A549 (cell line): ENCODE measurements around the gene IL33. TPM values are rescaled to one million over a fixed set of nuclear protein-coding genes. Genes with fewer than 3 reads are reported as not detected.

Experiments used
- ATAC-seq, 2 experiments: fragments of 200-7000 bp in 1 of 2; fragments of >200 bp in 1 of 2; cut with Nextera tagmentation in 1 of 2; cut with Tn5 transposase in 1 of 2; 3 replicates each; pipeline versions ENCODE4 v1.8.0 to v1.9.1; 2018 to 2020; ENCODE audit warnings: mild to moderate bottlenecking in 1 of 2, moderate library complexity in 1 of 2
- CTCF ChIA-PET: fragments of 300-600 bp; sonication (Branson Sonifier 250); formaldehyde crosslinking; extraction: SDS; loops from one replicate; lab custom pipeline; 2021; ENCODE audit warnings: antibody characterized with exemption, inconsistent platforms; lab: Yijun Ruan, JAX
- POLR2A ChIA-PET: fragments of 350-600 bp; formaldehyde crosslinking; extraction: SDS; loops from one replicate; lab custom pipeline; 2021; ENCODE audit warnings: antibody characterized with exemption, inconsistent platforms; lab: Yijun Ruan, JAX
- DNase-seq, 2 experiments: peaks; one replicate each; pipeline versions ENCODE4 v3.0.0 to v3.0.0-alpha.2; 2011 to 2016; ENCODE audit warnings: low read depth in 1 of 2, low spot score in 1 of 2
- FAIRE-seq: peaks from 2 replicates; lab custom pipeline; 2011; peaks lifted over from hg19 to GRCh38; lab: Jason Lieb, UNC
- H3K27ac ChIP-seq, 2 experiments: fragments of >200 bp; sonication (Bioruptor Twin); formaldehyde crosslinking; 3 replicates each; pipeline ENCODE4 v1.5.1; 2016 to 2017
- H3K4me1 ChIP-seq: fragments of >200 bp; sonication (Bioruptor Twin); formaldehyde crosslinking; 3 replicates; pipeline ENCODE4 v1.6.1; 2016
- H3K4me2 ChIP-seq: fragments of >200 bp; sonication (Bioruptor Twin); formaldehyde crosslinking; 3 replicates; pipeline ENCODE4 v1.6.1; 2016
- H3K4me3 ChIP-seq: fragments of >200 bp; sonication (Bioruptor Twin); formaldehyde crosslinking; 3 replicates; pipeline ENCODE4 v1.5.1; 2016
- H3K9me3 ChIP-seq: fragments of >200 bp; sonication (Bioruptor Twin); formaldehyde crosslinking; 3 replicates; pipeline ENCODE4 v1.6.1; 2016
- CEBPB ChIP-seq, 2 experiments: fragments of >200 bp in 1 of 2; sonication (Bioruptor Twin) in 1 of 2; formaldehyde crosslinking in 1 of 2; IDR thresholded peaks; 2 replicates each; pipeline ENCODE4 v1.6.1; 2012 to 2016
- CHD4 ChIP-seq: fragments of 200-600 bp; sonication (generic); IDR thresholded peaks from 2 replicates; pipeline ENCODE4 v1.6.1; 2016; ENCODE audit warnings: antibody characterized with exemption, mild to moderate bottlenecking, borderline replicate concordance
- FOSL2 ChIP-seq, 2 experiments: fragments of 450-650 bp in 1 of 2; fragments of >200 bp in 1 of 2; sonication (Bioruptor Twin) in 1 of 2; formaldehyde crosslinking; IDR thresholded peaks; 2 replicates each; pipeline versions ENCODE4 v1.5.0 to v1.6.1; 2016 to 2020; ENCODE audit warnings: mild to moderate bottlenecking in 1 of 2, moderate library complexity in 1 of 2
- HDAC2 ChIP-seq: fragments of 200-600 bp; sonication (generic); IDR thresholded peaks from 2 replicates; pipeline ENCODE4 v1.6.1; 2016
- HES2 ChIP-seq: fragments of >200 bp; sonication (Bioruptor Twin); formaldehyde crosslinking; IDR thresholded peaks from 2 replicates; pipeline ENCODE4 v1.6.1; 2016
- HEYL ChIP-seq: fragments of 250-450 bp; sonication (Bioruptor Pico); IDR thresholded peaks from 2 replicates; pipeline ENCODE4 v1.8.0; 2021; ENCODE audit warnings: mild to moderate bottlenecking, moderate library complexity
- HMGXB4 ChIP-seq: fragments of 250-450 bp; sonication (Bioruptor Pico); IDR thresholded peaks from 2 replicates; pipeline ENCODE4 v1.5.0; 2021; ENCODE audit warnings: mild to moderate bottlenecking, moderate library complexity, borderline replicate concordance
- HOXB5 ChIP-seq: fragments of 250-450 bp; sonication (Bioruptor Pico); IDR thresholded peaks from 2 replicates; pipeline ENCODE4 v1.5.0; 2020; ENCODE audit warnings: mild to moderate bottlenecking, moderate library complexity
- JUNB ChIP-seq: fragments of >200 bp; sonication (Bioruptor Twin); formaldehyde crosslinking; IDR thresholded peaks from 2 replicates; pipeline ENCODE4 v1.6.1; 2016
- KDM1A ChIP-seq: fragments of 200-600 bp; sonication (generic); IDR thresholded peaks from 2 replicates; pipeline ENCODE4 v1.6.1; 2016; ENCODE audit warnings: low read depth, mild to moderate bottlenecking
- KDM5A ChIP-seq: fragments of 200-600 bp; sonication (generic); IDR thresholded peaks from 2 replicates; pipeline ENCODE4 v1.6.1; 2016; ENCODE audit warnings: antibody characterized with exemption, mild to moderate bottlenecking
- MAX ChIP-seq: IDR thresholded peaks from 2 replicates; pipeline ENCODE4 v1.6.1; 2012
- NFE2L2 ChIP-seq: fragments of 150-350 bp; conservative IDR thresholded peaks from 2 replicates; pipeline ENCODE4 v1.6.1; 2014; ENCODE audit warnings: low read length
- POLR2A ChIP-seq: IDR thresholded peaks from 2 replicates; pipeline ENCODE4 v1.6.1; 2012; ENCODE audit warnings: mild to moderate bottlenecking, low read length
- RAD21 ChIP-seq, 2 experiments: fragments of >200 bp in 1 of 2; sonication (Bioruptor Twin) in 1 of 2; formaldehyde crosslinking in 1 of 2; IDR thresholded peaks in 1 of 2; conservative IDR thresholded peaks in 1 of 2; 2 replicates in 1 of 2; 3 replicates in 1 of 2; pipeline ENCODE4 v1.6.1; 2012 to 2018; ENCODE audit warnings: inconsistent platforms in 1 of 2
- RNF2 ChIP-seq: fragments of 200-600 bp; sonication (generic); IDR thresholded peaks from 2 replicates; pipeline ENCODE4 v1.6.1; 2016; ENCODE audit warnings: low read depth, mild to moderate bottlenecking, antibody characterized with exemption, moderate library complexity, borderline replicate concordance
- SMC3 ChIP-seq: fragments of >200 bp; sonication (Bioruptor Twin); formaldehyde crosslinking; IDR thresholded peaks from 3 replicates; pipeline ENCODE4 v1.6.1; 2018; ENCODE audit warnings: inconsistent platforms
- TP53 ChIP-seq: fragments of 250-450 bp; sonication (Bioruptor Pico); IDR thresholded peaks from 2 replicates; pipeline ENCODE4 v1.5.0; 2021; ENCODE audit warnings: mild to moderate bottlenecking, moderate library complexity
- USF2 ChIP-seq: fragments of 450-650 bp; IDR thresholded peaks from 2 replicates; pipeline ENCODE4 v1.6.1; 2014; ENCODE audit warnings: antibody characterized with exemption
- ZSCAN20 ChIP-seq: fragments of 250-450 bp; sonication (Bioruptor Pico); IDR thresholded peaks from 2 replicates; pipeline ENCODE4 v1.8.0; 2022; ENCODE audit warnings: mild to moderate bottlenecking, moderate library complexity
- WGBS: methylation state at CpG from one replicate; pipeline ENCODE4 v1.1.6; 2017; ENCODE audit errors: missing lambda C conversion rate; 5-methylcytosine and 5-hydroxymethylcytosine counted together
- polyA plus RNA-seq, 4 experiments: library from polyadenylated mRNA; depleted of rRNA in 3 of 4; stranded (reverse); fragments of >200 nt; fragmentation: RNase III in 1 of 4; extraction: RNeasy Plus Mini Kit Qiagen cat#74134 plus additional on column Dnase treatment in 1 of 4; gene quantifications; 2 replicates in 3 of 4; 3 replicates in 1 of 4; pipeline ENCODE4 v1.2.3, GENCODE V29; 2011 to 2017
- TF ChIP-seq, protein P1 (sequence below): fragments of 250-450 bp; sonication (Bioruptor Pico); IDR thresholded peaks from 2 replicates; pipeline ENCODE4 v1.5.0; 2020; ENCODE audit warnings: low read depth, mild to moderate bottlenecking, moderate library complexity

IL33 gene
- polyA plus RNA-seq, 2 of the 4 experiments (the other 2 are of a cell fraction): 0.31 to 0.72 TPM

DNA sequence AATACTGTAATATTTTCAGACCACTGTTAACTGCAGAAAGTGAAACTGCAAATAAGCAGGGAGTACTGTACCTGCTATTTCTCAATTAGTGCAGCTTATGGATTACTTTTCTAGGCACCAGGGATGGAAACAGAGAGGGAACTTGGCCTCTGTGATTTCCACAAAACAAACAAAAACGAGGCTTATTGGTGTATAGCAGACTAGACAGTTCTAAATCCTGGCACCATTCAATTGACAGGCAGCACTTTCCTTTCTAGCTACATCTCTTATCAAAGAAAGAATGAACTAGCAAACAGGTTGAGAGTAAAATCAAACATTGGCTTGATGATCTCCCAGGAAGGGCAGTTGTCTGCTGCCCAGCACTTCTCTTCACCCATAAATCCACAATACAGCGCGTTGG is 16.0 kb upstream of the IL33 start:
- TF ChIP-seq HMGXB4 (CRISPR knock-in tag): no peak
- no peak for TF ChIP-seq HDAC2

GRCh38 chr9:6200761-6201160 is 14.8 kb upstream of the IL33 start:
- 51% methylated on average over 2 of the region's 2 CpGs for WGBS
- POLR2A ChIA-PET: no interaction called here

More for the DNA sequence above, 16.0 kb upstream of the IL33 start:
- H3K4me1 ChIP-seq: no peaks in the 10 kb centered on the region
- POLR2A ChIA-PET: no interaction called here
- no peak overlapping the region for H3K4me2 ChIP-seq
- H3K4me3 ChIP-seq: no peak overlapping the region
- CTCF ChIA-PET: interaction anchor here (0.9 to 2.9 kb wide), 4 partner anchors 11 to 145 kb away, joined by 3 to 9 read pairs (median 3); no protein-coding TSS in a partner anchor
- 61% methylated on average over 3 of the region's 3 CpGs for WGBS
- ATAC-seq (no peak), DNase-seq (no peak), FAIRE-seq (no peak)
- H3K9me3 ChIP-seq: no peaks in the 10 kb centered on the region
- no peak overlapping the region for H3K27ac ChIP-seq

DNA sequence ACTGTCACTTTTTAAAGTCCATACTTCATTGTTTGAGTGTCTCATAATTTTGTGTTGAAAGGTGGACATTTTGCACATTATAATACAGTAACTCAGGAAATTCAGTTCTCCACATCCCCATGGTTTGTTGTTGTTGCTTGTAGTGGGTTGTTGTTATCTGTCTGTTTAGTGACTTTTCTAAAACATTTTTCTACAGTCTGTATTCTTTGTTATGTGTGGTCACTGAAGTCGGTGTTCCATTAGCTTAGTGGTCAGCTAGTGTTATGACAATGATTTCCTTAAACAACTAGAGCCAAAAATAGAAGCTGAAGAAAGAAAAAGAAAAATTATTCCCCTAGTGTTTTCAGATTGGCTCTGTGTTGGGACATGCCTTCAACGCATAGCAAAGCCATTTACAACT is 5.6 kb upstream of the IL33 start:
- POLR2A ChIA-PET: no interaction called here

More at GRCh38 chr9:6200761-6201160, 14.8 kb upstream of the IL33 start:
- H3K4me2 ChIP-seq: no peak overlapping the region
- FAIRE-seq (no peak), DNase-seq (no peak), ATAC-seq (no peak)
- no peak overlapping the region for H3K4me3 ChIP-seq
- no peaks in the 10 kb centered on the region for H3K4me1 ChIP-seq
- H3K9me3 ChIP-seq: no peaks in the 10 kb centered on the region
- CTCF ChIA-PET: interaction anchor here (1.0 to 1.1 kb wide), 3 partner anchors 16 to 146 kb away, joined by 3 to 4 read pairs (median 3); no protein-coding TSS in a partner anchor
- H3K27ac ChIP-seq: no peak overlapping the region
- TF ChIP-seq CEBPB (IDR thresholded peaks at IDR 0.05): no peak
- no peak for TF ChIP-seq HOXB5 (CRISPR knock-in tag)
- TF ChIP-seq HEYL (CRISPR knock-in tag): no peak
- TF ChIP-seq MAX: no peak
- TF ChIP-seq HES2: no peak
- TF ChIP-seq USF2: no peak
- no peak for TF ChIP-seq SMC3

More for the DNA sequence above, 5.6 kb upstream of the IL33 start:
- H3K4me1 ChIP-seq: 0 out of 3 replicates have a peak, but pooled peaks cover 6% of the 10 kb centered on the region
- ATAC-seq (no peak), DNase-seq (no peak), FAIRE-seq (no peak)
- no peak overlapping the region for H3K27ac ChIP-seq
- no peak overlapping the region for H3K4me2 ChIP-seq
- 44% methylated on average over 2 of the region's 2 CpGs for WGBS
- peaks cover 30% of the 10 kb centered on the region for H3K9me3 ChIP-seq
- CTCF ChIA-PET: interaction anchor here (1.0 kb wide), 1 partner anchor 16 kb away, joined by 3 read pairs; no protein-coding TSS in a partner anchor
- H3K4me3 ChIP-seq: no peak overlapping the region
- TF ChIP-seq NFE2L2 (no peak), KDM1A (no peak), FOSL2 (IDR thresholded peaks at IDR 0.05) (no peak), FOSL2 (CRISPR knock-in tag; IDR thresholded peaks at IDR 0.05) (no peak), ZSCAN20 (CRISPR knock-in tag) (no peak), CHD4 (no peak), CEBPB (IDR thresholded peaks at IDR 0.05) (no peak), JUNB (no peak), MAX (no peak), RNF2 (no peak), TP53 (CRISPR knock-in tag) (no peak), SMC3 (no peak), POLR2A (no peak), KDM5A (no peak), RAD21 (conservative IDR thresholded peaks at IDR 0.05 in 1 of 2, IDR thresholded peaks at IDR 0.05 in 1 of 2) (no peak)
- TF ChIP-seq, protein P1, sequence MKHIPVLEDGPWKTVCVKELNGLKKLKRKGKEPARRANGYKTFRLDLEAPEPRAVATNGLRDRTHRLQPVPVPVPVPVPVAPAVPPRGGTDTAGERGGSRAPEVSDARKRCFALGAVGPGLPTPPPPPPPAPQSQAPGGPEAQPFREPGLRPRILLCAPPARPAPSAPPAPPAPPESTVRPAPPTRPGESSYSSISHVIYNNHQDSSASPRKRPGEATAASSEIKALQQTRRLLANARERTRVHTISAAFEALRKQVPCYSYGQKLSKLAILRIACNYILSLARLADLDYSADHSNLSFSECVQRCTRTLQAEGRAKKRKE (CRISPR knock-in tag): no peak
- TF ChIP-seq, all 56 proteins: peak for 0
